Renal cortex interstitium (tissue), 11 donors: ENCODE results near the gene PALLD. TPM values are rescaled to one million over a fixed set of nuclear protein-coding genes. Genes with fewer than 3 reads are reported as not detected.

ENCODE experiments used
- DNase-seq, 11 donors: peaks; one replicate each; pipeline ENCODE4 v3.0.0-alpha.2; 2013; ENCODE audit warnings: low read depth in 9 of 11, low spot score in 4 of 11; ENCODE audit errors: extremely low read depth in 1 of 11
- polyA plus RNA-seq, 3 donors: library from polyadenylated mRNA; unstranded; fragments of 120-200 nt; gene quantifications; one replicate each; pipeline ENCODE4 v1.2.1, GENCODE V29; 2013; ENCODE audit not compliant: insufficient read length in 3 of 3

PALLD gene
- polyA plus RNA-seq, 3 donors = 182 to 194 (median 191) TPM

DNA sequence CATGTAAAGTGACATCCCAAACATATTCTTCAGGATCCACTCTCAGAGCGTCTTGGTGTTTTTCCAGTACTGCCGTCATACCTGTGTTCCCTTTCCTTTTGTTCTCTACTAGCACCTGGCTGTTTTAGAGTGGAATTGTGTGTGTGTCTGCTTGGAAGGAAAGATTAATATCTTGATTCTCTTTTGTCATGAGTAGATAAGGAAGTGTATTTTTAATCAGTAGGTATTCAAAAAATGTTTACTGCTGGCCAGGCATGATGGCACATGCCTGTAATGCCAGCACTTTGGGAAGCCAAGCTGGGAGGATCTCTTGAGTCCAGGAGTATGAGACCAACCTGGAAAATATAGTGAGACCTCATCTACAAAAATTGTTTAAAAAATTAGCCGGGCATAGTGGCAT, 314.4 kb downstream of the PALLD start:
- DNase-seq = no peak

DNA sequence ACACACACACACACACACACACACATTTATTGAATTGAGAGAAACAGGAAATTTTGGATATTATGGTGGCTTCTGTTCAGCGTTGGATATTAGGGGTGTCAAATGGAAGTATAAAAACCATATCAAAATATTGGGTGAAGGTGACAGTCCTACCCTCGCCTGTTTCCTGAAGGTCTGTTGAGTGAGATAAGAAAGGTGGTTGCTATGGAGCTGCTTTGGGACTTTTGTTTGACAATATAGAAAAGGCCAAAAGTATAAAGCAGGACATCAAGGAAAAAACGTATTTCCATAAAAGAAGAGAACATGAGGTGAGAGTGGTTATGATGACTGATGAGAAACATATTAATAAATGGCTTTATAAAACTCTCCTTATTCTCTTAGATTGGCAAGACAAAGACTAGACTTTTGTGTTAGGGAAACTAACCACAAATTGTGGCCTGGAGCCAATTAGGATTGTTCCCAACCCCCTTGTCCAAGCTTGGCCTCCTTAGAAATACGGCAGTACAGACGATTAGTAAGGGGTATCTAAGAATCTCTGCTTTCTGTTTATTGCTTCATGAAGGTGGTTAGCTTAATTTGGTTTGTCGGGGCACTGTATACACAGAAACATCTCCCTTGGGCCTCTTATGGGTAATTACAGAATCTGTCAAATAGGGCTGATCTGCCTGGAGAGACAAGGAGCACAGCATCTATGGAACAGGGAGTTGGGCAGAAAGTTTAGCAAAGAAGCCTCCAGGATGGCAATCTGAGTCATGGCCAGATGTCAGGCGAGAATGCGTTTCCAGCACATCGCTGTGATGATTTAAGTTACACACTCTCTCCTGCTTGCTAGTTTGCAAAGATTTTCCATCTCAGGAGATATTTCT, 315.2 kb downstream of the PALLD start:
- DNase-seq = no peak

DNA sequence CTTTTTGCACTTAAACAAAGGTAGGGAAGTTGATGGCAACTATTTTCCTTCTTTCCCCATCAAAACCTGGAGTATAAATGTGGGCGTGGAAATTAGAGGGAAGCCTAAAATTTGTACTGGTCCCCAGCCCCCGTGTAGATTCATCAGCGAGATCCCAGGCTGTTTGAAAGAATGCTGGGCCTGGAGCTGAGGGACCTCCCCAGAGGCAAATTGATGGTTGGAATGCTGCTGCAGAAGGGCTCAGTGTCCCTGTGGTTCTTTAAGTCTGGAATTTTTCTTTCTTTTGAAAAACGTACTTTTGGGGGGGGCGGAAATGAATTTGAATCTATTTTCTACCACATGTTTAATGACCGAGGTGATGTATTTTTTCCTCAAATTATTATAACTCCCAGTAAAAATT, 316.0 kb downstream of the PALLD start:
- DNase-seq = no peak

DNA sequence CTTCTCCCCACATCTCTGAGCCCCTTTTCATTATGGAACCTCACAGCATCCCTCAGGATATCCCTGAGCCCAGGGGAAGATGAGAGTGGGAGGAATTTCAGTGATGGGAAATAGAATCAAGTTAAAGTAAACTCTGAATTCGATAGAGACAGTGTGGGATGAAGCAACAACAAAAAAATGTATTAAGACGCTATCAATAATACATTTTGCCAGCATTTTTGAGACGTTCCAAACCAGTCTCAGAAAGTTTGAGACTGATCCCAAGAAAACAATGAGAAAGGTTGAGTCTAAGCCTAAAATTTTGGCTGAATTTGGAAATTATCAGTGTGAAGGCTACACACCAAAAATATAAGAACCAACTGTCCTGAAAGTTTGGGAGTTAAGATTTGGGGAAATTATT, 317.0 kb downstream of the PALLD start:
- DNase-seq = no peak

DNA sequence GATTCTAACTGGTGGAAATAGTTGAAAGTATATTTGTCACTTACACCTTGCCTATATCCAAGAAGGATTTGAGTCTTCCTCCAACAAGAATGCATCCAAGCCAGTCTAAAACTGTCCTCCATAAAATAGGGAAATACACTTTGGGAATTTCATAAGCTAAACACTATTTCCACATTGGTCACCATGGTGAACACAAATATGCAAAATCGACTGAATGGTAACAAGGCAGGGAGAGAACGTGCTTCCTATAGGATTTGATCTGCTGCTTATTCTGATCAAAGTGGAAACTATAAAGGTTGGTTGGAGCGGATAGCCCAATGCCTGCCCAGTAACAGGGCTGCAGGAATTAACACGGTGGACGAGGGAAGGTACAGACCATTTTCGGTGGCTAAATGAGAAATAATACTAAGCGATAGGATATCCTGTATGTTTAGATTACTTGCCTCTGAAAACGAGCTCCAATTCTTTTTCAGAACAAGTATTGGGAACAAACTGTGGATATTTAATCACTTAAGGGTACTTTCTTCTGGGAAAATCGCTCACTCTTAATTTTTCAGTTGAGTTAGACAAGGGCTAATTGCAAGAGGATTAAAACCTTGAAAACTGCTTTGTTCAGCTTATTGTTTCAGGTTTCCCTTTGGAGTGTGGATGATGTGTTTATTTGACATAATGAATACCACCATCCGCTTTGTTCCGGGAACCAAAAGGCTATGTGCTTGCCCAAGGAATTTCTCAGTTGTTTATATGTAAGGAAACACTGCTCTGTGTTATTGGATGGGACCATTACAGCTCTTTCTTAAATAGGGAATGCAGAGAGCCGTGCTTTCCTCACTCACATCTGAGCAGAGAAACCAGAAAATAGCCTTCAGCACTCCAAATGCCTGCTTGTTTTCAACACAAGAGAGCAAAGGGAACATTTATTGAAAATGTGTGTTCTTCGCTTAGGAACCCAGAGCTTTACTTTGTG, 318.8 kb downstream of the PALLD start:
- DNase-seq = peak in 3 of 11 donors; percentile 17 to 37 (median 32)

DNA sequence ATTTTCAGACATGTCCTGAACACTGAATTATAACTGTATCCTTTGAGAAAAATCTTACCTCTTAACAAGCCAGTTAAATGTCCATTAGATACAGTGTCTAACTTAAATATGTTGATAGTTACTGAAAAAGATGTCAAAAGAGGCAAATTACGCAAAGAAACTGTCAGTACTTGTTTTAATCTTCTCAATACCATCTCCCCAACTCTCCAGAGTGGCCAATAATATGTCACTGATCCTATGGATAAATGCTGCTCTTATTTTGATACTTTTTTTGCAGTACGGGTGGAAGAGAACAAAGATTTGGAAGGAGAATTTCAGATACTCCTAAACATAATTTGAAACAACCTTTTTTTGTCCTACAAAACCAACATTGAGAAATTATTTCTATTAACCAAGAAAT, 320.5 kb downstream of the PALLD start:
- DNase-seq = no peak

DNA sequence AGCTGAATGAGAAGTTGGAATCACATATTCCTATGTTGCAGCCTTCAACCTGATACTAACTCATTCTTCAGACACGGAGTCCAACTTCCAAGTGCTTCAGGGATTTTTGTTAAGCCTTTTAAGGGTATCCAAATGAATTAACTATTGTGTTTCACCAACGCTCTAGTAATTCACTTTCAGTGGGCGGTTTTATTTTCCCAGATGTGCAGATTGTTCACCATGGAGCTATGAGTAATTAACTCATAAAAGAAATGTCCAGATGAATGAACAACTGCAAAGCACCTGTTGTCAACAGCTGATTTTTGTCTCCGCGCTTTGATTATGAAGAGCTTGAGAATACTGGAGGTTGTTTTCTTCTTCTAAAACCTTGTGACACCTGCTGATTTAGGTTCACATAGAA, 325.6 kb downstream of the PALLD start:
- DNase-seq = no peak

DNA sequence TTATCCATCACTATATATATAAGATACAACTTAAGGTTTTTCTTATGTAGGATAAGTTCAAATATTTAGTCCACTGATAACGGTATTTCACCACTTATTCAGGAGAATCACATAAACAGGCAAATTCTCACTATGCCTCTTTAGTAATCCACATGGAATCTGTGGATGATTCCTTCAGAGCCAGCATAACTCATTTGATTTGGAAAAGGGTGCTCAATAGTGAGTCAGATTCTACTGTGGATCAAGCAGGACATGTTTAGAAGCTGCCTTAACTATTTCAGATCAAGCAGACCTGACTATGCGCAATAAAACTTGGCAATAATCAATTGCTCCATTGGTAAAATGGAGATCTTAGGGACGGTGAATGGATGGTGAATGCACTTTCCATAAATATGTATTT, 329.1 kb downstream of the PALLD start:
- DNase-seq = no peak

DNA sequence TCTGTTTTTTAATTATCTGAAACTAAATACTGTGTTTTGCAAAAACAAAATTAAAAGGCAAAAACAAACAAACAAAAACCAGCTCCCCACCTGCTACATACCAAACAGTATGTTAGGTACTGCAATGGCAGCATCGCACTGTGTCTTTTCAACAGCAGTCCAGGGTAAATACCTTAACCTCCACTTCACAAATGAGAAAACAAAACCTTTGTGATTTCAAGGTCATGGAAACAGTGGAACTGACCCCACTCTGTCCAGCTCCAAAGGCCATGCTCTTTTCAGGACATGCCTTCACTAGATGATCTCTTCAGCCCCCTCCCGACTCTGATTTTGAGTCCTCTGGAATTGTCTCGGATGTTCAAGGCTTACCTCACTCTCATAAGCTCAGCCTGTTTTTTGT, 329.8 kb downstream of the PALLD start:
- no peak for DNase-seq

DNA sequence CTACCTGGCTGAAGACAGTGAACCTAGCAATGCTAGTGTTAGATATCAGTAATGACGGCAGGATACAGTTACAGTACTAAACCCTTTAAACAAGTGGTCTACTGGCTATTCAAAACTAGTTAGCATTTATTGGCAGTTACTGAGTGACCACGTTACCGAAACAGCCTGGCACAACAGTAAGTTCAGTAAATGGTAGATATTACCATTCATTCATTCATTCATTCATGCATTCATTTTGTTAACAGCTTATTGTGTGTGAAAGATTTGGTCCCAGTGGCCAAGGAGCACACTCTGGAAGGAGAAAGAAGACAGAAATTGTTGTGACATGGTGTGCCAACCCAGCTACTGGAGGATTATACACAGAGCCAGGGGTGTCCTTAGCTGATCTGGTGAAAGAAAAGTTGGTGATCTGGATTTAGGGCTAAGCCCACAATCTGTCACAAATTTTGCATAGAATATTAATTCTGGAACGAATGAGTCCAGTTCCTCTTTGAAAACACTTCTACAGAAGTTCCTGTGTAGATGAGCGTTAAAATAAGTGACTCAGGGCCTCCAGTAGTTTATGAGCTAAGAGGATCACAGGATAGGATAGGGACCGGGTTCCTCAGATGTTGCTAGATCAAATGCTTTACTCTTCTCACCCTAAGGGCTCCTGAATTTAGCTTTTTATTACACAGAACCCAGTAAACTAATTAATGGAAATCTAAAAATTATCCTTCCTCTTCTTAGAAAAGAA, 334.1 kb downstream of the PALLD start:
- DNase-seq = no peak

DNA sequence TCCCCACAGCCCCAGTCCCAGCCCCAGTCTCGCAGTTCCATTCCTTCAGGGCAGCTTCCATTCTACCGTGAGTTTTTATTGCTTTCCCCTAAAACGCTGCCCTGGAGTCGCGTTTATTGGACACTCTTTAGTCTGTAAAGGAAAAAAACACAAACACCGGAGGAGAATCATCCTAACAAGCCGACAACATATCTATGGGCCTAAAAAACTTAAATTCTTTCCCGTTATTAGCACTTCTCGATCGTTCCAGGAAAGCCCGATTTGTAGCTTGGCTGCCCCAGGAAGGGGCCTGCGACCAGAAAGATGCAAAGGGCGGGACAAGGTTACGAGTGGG, 334.7 kb downstream of the PALLD start:
- no peak for DNase-seq

DNA sequence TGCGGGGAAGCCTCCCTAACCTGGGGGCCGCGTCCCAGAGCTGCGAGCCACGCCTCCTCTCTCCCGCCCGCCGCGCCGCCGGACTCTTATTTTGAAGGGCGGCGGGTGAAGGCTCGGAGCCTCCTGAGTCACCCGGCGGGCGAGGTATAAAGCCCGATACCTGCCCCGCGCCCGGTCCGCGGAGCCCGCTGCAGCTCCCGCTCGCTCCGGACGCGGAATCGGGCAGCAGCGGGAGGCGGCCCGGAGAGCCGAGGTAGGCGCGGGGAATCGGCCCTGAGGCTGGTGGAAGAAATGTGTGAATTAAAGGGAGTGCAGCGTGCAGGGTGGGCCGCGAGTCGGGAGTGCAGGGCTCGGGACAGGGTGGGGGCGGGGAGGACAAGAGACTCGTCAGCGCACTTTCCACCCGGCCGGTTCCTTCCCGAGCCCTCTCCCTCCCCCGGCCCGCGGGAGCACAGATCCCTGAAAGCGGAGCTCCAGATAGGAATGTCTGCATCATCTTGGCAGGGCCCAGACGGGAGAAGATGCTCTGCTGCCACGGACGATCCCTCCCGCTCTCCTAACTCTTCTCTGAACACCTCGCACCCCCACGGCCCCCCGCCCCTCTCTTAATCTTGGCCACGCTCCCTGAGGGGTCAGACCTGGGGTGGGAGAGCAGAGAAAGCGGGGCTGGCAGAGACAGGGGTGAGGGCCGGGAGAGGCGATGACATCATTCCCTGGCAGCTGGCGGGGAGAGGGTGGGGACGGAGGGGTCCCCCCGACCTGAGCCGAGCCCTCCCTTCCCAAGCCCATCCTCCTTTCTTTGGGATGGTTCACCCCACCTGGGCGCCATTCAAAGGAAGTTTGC, 335.3 kb downstream of the PALLD start:
- DNase-seq = peak in 8 of 11 donors; percentile 46 to 81 (median 72)

DNA sequence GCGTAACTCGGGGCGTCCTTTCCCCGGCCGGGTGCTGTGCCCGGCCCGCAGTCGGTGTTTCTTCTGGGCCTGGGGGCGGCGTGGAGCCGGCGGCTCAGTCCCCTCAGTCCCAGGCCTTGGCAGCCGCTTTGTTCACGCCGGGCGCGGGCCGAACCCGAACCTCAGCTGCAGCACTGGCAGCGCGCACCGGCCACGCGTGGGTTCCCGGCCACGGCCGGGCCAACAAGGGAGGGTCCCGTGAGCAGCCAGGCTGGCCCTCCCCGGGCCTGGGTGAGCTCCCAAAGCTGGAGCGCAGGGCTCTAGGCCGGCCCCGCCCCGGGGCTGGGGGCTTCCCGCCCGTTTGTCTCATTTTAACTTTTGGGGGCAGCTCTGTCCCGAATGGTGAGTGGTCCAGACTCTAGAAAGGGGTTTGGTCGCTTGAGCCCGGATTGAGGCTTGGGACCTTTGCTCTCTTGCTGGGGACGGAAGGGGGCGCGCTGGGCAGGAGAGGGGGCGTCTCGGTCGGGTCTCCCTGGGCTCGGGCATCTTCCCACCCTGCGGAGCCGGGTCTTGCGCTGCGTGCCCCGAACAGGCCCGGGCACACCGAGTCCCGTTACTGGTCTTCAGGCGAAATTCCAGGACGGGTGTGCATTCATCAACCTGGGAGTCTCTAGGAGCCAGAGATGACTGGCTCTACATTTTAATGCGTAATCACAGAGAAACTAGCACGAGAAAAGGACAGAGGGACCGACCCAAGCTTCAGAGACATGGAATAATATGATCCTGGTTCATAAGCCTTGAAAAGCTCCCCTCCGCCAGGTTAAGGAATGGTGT, 336.1 kb downstream of the PALLD start:
- peak in 1 of 11 donors; percentile 28 for DNase-seq

DNA sequence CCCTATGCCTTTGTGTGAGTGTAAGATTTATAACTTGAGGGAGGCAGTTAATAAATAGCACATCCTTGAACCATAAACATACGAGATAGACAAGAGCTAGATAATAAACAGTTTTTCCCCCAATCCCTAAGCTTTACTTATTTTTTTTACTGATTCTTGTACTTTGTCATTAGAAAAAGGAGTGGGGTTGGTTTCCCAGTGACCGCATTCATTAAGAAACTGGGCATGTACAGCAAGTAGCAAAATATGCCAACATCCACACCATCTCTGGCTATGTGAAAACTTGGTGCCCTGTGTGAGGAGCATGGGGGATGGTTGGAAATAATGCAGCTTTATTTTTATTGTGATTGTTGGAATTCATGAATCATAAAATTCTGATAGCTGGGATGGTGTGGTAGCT, 337.0 kb downstream of the PALLD start:
- no peak for DNase-seq

DNA sequence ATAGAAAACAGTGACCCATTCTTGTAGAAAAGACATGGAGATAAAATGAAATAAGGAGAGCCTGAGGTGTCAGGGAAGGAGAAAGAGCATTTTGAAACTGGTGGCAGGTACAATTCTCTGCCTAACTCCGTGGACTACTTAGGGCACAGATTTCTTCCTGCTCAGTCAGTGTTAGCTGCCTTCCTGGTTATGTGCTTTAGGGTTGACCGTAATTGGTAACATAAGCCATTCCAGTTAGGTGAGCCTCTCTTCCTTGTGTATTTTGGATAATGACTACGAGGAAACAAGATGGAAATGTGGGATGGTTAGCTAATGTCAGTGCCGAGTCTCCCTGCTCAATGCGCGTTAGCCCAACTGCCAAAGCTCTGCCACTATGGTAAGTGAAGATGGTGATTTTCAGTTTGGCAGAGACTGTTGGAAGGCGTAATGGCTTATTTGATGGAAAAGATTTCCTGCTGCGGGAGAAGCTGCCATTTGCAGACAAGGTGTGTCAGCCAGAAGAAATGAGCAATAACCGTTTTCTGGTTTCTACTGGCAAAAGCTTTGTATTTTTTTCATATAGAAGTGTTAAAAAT, 339.1 kb downstream of the PALLD start:
- DNase-seq = no peak

DNA sequence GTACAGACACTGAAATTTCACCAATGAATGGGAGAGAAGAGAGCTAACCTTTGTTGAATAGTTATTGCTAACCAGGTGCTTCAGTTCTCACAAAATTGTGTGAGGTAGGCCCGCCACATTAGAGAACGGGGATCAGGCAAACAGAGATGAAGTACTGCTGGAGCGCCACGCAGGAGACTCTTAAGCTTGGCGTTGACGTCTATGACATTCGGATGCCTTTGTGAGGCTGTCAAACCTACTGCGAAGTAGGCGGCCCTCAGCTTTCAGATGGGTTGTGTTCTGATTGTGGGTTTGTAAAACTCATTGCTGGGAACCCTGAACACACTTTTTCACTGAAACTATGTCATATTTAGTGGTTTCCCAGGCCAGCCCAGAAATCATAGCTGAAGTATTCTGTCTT, 339.6 kb downstream of the PALLD start:
- DNase-seq = no peak

DNA sequence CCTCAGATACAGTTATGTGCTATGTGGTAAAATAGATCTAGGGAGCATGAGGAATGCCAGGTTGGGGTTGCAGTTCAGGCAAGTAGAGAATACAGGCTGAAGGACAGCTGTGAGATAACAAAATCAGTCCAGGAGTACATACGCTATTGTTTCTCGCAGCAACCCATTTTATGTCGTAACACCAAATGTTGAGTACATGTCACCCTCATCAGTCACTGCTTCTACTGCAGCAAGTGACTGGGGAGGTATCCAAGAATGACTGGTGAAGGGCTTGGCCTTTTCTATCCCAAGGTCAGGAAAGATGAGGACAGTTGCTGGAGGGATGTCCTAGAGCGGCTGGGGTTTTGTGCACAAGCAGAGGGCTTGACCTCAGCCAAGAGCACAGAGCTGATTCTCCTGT, 341.1 kb downstream of the PALLD start:
- no peak for DNase-seq
